HG03432 (cell line): ENCODE results near the gene SYNGR1.

Source experiments
- ATAC-seq: cut with Tn5 transposase; IDR thresholded peaks from one replicate; pipeline ENCODE4 v1.9.1; 2021; ENCODE audit warnings: mild to moderate bottlenecking, moderate library complexity; ENCODE audit not compliant: unreplicated experiment

Gene SYNGR1

GRCh38 chr22:39427751-39428596 is 78.2 kb downstream of the SYNGR1 start:
- no peak for ATAC-seq

GRCh38 chr22:39428597-39429071 is 78.8 kb downstream of the SYNGR1 start:
- ATAC-seq = no peak

- no peak for ATAC-seq
Observed at GRCh38 chr22:39429186-39429585, 79.4 kb downstream of the SYNGR1 start.

- ATAC-seq = no peak
Observed at GRCh38 chr22:39429916-39430575, 80.3 kb downstream of the SYNGR1 start.

GRCh38 chr22:39430576-39431150 is 80.9 kb downstream of the SYNGR1 start:
- no peak for ATAC-seq

- no peak for ATAC-seq
Observed at GRCh38 chr22:39431216-39431801, 81.5 kb downstream of the SYNGR1 start.

GRCh38 chr22:39431821-39432251 is 82.0 kb downstream of the SYNGR1 start:
- ATAC-seq = no peak

GRCh38 chr22:39432361-39432811 is 82.6 kb downstream of the SYNGR1 start:
- ATAC-seq = no peak

GRCh38 chr22:39433476-39434242 is 83.9 kb downstream of the SYNGR1 start:
- no peak for ATAC-seq

GRCh38 chr22:39434243-39434653 is 84.5 kb downstream of the SYNGR1 start:
- ATAC-seq = no peak

GRCh38 chr22:39434721-39435120 is 84.9 kb downstream of the SYNGR1 start:
- ATAC-seq = no peak
